HG03520 (cell line): ENCODE measurements around the gene HLA-DRB5.
"Not testable (repeated sequence)": the region's sequence is repeated elsewhere in the genome, so short reads cannot be mapped to it uniquely, and the experiment has no call there.

ENCODE experiments used
- ATAC-seq: cut with Tn5 transposase; IDR thresholded peaks from one replicate; pipeline ENCODE4 v1.9.1; 2021; ENCODE audit warnings: mild to moderate bottlenecking, moderate library complexity; ENCODE audit not compliant: unreplicated experiment

Gene HLA-DRB5

GRCh38 chr6:32517654-32518445, 12.2 kb downstream of the HLA-DRB5 start:
- ATAC-seq, result no peak

GRCh38 chr6:32501016-32501415, 29.1 kb downstream of the HLA-DRB5 start:
- no peak for ATAC-seq

GRCh38 chr6:32492351-32492750, 37.7 kb downstream of the HLA-DRB5 start:
- no peak for ATAC-seq

GRCh38 chr6:32491700-32492099, 38.4 kb downstream of the HLA-DRB5 start:
- no peak for ATAC-seq

DNA sequence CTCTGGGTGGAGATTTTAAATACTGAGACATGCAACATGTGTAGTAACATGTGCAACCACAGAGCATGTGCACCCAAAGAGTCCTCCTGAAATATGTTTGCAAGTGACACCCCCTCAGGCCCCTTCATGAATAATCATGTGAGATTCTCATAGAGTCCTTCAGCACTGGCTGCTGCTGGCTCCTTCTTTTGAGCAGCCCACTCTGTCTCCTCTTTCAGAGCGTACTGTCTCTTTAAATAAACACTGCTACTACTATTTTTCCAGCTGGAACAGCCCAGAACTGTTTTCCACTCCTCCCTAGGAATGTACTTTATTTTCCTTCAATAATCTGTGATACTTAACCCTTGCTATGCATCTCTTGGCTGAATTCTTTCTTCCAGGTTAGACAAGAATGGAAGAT, 42.0 kb downstream of the HLA-DRB5 start:
- no peak for ATAC-seq

DNA sequence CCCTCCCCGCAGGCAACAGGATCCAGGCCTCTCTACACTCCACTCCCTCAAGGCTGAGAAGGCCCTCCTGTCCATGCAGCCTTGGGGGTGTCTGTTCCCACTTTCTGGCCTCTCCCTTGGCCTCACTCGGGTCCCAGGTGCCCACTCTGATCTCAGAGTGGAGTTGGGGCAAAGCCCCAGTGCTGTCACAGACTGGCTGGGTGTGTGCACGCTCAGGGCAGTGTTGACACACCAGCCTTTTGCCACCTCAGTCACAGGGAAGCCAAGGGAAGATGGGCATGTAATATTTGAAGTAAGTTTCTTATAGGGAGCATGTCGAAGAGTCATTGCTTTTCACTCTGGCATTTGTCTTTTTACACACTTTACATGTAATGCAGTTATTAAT, 45.5 kb downstream of the HLA-DRB5 start:
- no peak for ATAC-seq

GRCh38 chr6:32483968-32484613, 46.0 kb downstream of the HLA-DRB5 start:
- ATAC-seq, result no peak

GRCh38 chr6:32475392-32476206, 54.5 kb downstream of the HLA-DRB5 start:
- no peak for ATAC-seq

- peak; percentile 89 for ATAC-seq
Observed at GRCh38 chr6:32473376-32474348, 56.4 kb downstream of the HLA-DRB5 start.

- ATAC-seq, result peak; percentile 19
Observed at GRCh38 chr6:32472781-32473375, 57.2 kb downstream of the HLA-DRB5 start.

DNA sequence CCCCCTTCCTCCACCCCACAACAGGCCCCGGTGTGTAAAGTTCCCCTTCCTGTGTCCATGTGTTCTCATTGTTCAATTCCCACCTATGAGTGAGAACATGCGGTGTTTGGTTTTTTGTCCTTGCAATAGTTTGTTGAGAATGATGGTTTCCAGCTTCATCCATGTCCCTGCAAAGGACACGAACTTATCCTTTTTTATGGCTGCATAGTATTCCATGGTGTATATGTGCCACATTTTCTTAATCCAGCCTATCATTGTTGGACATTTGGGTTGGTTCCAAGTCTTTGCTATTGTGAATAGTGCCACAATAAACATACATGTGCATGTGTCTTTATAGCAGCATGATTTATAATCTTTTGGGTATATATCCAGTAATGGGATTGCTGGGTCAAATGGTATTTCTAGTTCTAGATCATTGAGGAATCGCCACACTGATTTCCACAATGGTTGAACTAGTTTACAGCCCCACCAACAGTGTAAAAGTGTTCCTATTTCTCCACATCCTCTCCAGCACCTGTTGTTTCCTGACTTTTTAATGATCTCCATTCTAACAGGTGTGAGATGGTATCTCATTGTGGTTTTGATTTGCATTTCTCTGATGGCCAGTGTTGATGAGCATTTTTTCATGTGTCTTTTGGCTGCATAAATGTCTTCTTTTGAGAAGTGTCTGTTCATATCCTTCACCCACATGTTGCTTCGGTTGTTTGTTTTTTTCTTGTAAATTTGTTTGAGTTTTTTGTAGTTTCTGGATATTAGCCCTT, 62.2 kb downstream of the HLA-DRB5 start:
- not testable (repeated sequence) for ATAC-seq
